NCI-H128 (cell line): ENCODE measurements around the gene RAP1A.

Source experiments
- DNase-seq: peaks from one replicate; lab custom pipeline; 2025; ENCODE audit not compliant: unreplicated experiment; lab: John Stamatoyannopoulos, UW

The RAP1A gene

GRCh38 chr1:111709986-111710385 is 90.4 kb downstream of the RAP1A start:
- no peak for DNase-seq

GRCh38 chr1:111716333-111716732 is 96.7 kb downstream of the RAP1A start:
- no peak for DNase-seq

- DNase-seq, result no peak
Measured at GRCh38 chr1:111717450-111717849, 97.9 kb downstream of the RAP1A start.

DNA sequence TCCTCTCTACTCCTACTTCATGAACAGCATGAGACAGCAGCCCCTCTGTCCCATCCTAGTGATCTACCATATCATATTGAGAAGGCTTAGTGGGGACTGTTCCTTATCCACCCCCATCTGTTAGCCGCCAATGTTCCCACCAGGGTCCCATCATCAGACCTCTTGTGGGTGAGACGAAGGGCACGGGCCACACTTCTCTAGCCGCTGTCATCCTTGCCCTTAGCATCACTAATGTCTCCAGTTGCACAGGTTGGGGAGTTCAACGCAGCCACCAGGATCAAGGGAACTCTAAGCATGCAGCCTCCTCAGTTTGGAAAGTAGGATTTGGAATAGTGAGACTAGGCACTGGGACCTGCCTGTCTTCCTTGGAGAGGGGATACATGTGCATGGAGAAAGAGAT is 99.5 kb downstream of the RAP1A start:
- DNase-seq, result no peak

DNA sequence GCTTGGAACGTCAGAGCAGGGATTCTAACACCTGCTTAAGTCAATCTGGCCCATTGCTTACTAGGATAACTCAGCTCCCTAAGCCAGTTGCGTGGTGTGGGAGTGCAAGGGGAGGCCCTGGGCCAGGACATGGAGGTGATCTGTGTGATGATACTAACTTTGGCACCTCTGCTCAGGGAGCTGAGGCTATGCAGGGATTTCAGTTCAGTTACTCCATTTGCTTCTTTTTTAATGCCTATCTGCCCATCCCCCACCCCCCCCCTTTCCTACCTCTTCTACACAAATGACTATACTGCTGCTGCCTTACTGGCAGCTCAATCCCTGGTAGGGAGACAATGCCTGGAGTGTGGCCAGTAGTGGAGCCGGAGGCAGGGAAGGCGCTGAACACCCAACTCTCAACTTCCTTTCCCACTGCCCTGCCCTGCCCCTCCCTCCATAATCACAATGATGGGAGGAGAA is 100.1 kb downstream of the RAP1A start:
- no peak for DNase-seq

DNA sequence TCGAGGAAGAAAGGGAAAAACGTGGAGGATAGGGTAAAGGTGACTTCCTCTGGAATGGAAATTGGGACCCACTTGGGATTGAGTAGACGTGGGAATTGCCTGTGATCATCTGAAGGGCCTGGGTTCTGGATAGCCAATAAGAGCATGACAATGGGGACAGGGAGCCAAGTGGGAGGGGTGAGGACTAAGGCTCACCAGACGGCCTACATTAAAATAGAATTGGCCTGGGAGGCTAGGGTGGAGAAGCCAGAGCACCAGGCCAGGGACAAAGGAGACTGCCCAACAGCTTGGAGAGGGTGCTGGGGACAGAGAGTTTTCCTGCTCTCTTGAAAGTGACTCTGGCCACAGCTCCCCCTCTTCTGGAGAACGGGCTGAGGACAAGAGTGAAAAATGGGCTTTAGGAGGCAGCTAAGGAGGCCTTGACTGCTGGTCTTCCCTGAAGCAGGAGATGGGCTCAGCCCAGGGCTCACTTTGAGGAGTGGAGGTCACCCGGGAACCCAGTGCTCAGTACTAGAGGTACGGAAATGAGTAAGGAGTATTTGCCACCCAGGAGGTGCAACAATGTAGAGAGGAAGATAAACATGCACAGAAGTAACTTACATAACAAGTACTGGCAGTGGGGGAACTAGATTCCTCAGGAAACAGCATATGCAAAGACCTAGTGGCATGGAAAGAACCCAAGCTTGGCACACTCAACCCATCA is 100.8 kb downstream of the RAP1A start:
- DNase-seq, result no peak

DNA sequence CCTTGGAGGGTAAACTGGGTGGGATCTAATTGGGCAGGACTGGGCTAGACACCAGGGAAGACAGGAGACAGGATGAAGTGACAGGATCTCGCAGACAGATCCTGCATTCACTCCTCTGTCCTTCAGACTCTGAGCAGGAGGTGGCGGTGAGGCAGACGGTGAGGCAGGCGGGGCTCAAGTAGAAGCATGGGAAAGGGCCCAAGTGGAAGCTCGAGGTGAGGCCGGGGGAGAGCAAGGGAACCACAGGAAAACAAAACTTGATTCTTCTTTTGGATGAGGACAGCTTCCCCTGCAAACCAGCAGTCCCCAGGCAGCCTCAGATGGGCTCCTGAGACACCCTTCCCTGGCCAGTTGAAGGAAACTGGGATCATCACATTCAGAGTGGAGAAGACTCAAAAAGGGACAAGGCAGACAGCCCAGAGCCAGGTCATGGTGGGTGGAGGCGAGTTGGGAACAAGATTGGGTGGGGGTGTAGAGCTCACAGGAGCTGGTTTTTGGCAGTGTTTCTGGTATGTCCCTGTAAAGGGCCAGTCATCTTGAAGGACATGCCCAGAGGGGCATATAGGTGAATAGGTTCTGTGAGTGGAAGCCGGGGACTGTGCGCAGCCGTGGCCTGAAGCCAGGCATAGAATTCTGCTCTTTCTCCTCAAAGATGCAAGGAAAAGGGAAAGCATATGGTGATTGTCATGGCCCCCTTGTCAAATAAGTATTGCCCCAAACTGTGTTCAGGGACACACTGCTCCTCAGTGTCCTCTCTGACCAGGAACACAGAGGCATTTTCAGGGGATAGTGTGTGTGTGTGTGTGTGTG is 101.6 kb downstream of the RAP1A start:
- DNase-seq, result no peak

GRCh38 chr1:111723091-111723806 is 103.7 kb downstream of the RAP1A start:
- no peak for DNase-seq

- DNase-seq, result no peak
Measured at GRCh38 chr1:111723871-111724270, 104.3 kb downstream of the RAP1A start.

DNA sequence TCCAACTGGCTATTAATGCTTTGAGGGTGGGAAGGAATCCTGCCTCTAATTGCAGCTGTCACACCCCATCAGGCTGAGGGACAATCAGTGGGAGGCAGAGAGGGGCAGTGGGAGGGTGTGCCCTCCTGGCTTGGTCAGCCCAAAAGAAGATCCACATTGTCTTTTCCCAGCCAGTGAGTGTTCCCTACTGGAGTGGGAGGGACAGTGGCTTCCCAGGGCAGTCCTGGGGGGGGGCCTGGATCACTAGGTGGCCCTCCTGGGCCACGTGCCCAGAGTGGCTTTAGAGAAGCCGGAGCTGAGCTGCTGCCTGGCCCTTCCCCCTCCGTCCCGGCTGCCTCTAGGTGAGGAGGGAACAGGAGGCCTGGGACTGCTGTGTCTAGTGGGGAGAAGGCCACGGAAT is 105.6 kb downstream of the RAP1A start:
- no peak for DNase-seq

DNA sequence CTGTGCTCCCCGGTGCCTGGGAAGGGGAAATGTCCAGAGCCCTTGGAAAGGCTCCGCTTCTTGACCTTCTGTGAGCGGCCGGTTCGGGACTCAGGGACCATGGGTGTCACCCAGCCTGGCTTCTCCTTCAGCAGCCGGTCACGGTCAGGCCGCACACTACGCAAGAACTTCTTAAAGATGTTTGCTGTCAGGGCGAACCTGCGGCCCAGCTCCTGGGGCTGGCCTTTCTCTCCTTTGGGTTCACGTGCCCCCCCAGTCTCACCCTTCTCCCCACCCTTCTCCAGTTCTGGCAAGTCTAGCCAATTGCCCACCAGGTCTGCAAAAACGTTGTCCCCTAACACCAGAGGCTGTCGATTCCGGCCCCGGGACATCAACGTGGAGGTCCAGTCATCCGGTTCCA is 107.5 kb downstream of the RAP1A start:
- DNase-seq, result no peak

DNA sequence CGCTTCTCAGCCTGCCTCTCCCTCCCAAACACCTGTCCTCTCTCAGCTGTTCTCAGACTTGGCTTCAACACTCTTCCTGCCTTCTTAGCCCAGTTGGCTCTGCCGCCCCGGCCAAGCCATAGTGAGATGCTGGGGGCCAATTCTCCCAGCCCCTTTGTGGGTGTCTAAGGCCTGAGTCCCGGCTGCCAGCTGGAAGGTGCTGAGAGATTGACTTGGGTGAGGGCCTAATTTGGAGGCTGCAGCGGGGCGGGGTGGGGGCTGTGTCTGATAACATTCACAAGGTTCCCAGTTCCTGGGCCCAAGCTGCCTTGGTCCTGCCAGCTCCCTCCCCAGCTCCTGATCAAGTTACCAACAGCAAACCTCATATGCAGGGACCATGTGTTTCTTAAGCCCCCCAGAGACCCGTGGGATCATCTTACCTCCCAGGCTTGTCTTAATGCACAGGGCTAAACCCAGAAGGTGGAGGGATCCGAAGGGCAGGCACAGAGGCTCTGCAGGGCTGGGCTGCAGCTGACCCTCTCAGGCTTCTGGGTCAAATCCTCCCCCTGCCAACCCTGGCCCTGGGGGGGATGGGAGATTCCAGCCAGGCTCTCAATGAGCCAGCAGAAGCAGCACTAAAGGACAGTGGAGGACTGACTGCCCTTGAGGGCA is 109.8 kb downstream of the RAP1A start:
- DNase-seq, result no peak

DNA sequence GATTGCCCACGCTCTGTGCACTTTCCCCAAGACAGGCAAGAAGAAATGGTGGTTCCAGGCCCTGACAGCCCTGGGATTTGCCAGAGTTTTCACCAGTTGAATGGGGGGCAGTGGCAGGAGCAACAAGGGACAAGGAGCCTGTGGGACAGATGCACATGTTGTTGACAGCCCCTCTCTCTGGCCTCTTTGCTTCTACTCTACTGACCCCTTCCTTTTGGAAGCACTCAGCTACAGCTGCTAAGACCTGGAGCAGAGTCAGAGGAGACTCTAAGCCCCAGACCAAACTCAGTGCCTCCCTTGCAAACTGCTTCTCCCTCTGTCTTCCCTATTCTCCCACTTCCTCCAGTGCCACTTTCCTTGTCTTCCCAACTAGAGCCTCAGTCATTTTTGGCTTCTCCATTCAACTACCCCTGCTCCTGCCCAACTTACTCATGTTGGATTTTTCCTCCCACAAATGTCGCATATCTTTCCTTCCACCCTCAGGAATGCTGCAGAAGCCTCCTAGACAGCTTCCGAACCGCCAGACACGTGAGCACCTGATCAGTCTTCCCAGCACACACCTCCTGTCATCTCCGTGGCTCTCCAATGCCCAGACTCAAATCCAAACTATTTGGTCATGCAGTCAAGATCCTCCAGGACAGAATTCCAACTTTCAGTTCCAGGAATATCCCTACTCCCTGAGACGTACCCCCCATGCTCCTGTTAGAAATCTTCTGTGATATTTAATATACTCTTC is 110.5 kb downstream of the RAP1A start:
- no peak for DNase-seq

DNA sequence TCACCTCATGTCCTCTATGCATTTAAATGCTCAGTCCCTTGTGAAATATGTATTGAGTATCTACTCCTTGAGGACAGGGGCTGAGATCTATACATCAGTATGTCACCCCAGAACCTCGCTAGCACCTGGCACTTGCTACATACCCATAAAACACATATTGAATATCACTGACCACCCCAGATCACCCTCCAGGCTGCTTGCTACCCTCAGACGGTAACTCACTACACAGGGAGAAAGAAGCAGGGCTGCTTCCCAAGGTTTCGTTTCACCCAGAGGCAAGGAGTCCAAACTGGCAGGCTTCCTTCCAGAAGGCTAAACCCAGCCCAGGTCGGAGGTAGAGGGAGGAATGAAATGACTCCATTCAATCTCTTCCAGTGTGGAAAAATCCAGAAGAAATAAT is 111.1 kb downstream of the RAP1A start:
- DNase-seq, result no peak

GRCh38 chr1:111731956-111732355 is 112.4 kb downstream of the RAP1A start:
- no peak for DNase-seq

DNA sequence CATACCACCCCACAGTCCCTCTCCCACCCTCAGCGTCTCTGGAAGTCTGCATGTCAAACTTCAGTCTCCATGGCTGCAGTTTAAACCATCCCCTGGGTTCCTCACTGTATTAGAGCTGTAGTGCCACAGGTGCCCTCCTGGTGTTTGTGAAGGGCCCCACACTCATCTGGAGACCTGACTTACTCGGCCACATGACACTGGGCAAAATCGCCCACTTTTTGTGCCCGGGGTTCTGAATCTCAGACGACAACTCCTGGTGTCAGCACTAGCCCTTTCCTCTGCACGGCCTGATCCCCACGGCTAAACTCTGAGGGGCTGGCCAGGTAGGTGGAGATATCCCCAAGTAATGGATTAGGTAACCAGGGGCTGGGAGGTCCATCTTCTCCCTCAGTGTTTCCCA is 113.1 kb downstream of the RAP1A start:
- no peak for DNase-seq

DNA sequence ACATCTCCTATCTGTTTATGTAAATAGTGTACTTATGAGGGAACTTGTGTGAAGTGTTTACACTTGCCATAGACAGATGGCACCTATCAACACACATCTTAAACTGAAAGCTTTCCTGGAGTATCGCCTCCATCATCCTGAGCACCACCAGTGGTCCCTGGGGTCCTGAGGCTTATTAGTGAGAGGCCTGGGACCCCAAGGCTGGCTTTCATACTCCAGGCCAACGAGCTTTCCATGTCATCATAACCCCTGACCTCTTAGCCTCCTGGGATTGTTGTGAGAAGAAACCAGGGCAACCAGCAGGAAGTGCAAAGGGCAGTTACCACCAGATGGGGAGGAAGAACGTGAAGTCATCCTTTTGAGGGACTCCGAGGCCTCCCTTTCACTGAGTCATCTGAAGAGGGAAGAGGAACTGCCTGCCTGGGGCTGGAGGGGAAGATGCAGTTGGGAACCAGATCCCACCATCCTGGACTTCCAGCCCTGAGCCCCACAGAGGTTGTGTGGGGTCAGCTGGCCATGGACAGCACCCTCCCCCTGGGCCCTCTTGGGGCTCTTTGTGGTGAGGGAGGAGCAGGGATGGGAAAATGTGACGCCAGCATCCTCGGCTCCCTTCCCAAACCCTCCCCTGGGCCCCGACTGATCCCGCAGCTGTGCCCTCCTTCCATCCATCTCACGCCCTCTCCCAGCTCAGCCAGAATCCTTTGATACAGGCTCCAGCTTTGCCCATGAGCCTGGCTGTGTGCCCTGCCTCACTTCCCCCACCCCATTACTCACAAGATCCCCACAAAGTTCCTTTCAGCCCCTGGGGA is 113.8 kb downstream of the RAP1A start:
- no peak for DNase-seq

DNA sequence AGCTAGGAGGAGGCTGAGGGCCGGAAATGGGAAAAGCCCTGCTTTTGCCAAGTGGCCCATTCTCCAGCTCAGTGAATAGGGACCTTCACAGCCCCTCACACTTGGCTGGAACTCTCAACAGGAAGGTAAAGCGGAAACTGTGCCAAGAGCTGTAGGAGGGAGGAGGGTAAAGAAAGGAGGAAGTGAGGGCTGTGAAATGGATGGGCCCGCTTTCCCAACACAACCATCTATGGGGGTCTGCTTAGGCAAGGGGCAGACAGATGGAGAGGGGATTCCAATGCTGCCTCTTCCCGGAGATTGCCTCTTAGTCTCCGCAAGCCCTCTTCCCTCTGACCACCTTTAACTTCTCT is 114.4 kb downstream of the RAP1A start:
- DNase-seq, result no peak

- no peak for DNase-seq
Measured at GRCh38 chr1:111734426-111734825, 114.8 kb downstream of the RAP1A start.

DNA sequence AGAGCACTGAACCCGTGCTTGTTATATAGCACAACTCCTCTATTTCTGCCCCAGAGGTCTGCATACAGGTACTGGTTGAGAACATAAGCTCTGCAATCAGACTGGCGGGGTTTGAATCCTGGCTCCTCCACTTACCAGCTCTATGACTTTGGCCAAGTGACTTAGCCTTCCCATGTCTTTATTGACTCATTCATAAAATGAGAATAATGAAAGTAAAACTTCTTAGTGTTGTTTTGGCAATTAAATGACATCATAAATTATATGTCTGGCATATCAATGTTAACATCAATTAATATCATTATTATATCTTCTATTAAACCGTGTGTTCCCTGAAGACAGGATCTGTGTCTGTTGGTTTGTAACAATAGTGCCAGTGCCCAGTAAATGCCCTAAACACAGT is 115.3 kb downstream of the RAP1A start:
- no peak for DNase-seq
